Hematopoietic multipotent progenitor cell treated with erythropoietin and hydrocortisone succinate and interleukin-3 and kit ligand, for 8 days (in vitro differentiated cells): Measurements from ENCODE around the gene BTAF1.

Experiments
- DNase-seq: peaks from one replicate; pipeline ENCODE4 v3.0.0-alpha.2; 2015

BTAF1 gene

GRCh38 chr10:92062273-92062672 lies 138.7 kb downstream of the BTAF1 start:
- no peak for DNase-seq

GRCh38 chr10:92064506-92064905 lies 140.9 kb downstream of the BTAF1 start:
- DNase-seq: no peak

GRCh38 chr10:92066386-92066785 lies 142.8 kb downstream of the BTAF1 start:
- no peak for DNase-seq

- no peak for DNase-seq
Measured at GRCh38 chr10:92068900-92069299, 145.3 kb downstream of the BTAF1 start.

- DNase-seq: peak; percentile 61
Measured at GRCh38 chr10:92074126-92074887, 150.7 kb downstream of the BTAF1 start.

GRCh38 chr10:92075829-92076228 lies 152.3 kb downstream of the BTAF1 start:
- no peak for DNase-seq

GRCh38 chr10:92076722-92077121 lies 153.2 kb downstream of the BTAF1 start:
- no peak for DNase-seq

- DNase-seq: no peak
Measured at GRCh38 chr10:92079003-92079402, 155.4 kb downstream of the BTAF1 start.
